AG09319 (cell line): ENCODE results near the gene CDC42BPA.
A peak's percentile ranks its signal among the peaks of the same experiment; 100 is the strongest.
"Not testable (repeated sequence)": the region's sequence is repeated elsewhere in the genome, so short reads cannot be mapped to it uniquely, and the experiment has no call there.

ENCODE experiments used
- DNase-seq: peaks from one replicate; pipeline ENCODE4 v3.0.0-alpha.2; 2010; ENCODE audit warnings: low read depth; ENCODE audit errors: extremely low read depth
- TF ChIP-seq, protein P1 (sequence below): IDR thresholded peaks from 2 replicates; pipeline ENCODE4 v1.5.1; 2011; ENCODE audit warnings: low read depth, mild to moderate bottlenecking, inconsistent platforms, low read length, moderate library complexity

CDC42BPA gene

DNA sequence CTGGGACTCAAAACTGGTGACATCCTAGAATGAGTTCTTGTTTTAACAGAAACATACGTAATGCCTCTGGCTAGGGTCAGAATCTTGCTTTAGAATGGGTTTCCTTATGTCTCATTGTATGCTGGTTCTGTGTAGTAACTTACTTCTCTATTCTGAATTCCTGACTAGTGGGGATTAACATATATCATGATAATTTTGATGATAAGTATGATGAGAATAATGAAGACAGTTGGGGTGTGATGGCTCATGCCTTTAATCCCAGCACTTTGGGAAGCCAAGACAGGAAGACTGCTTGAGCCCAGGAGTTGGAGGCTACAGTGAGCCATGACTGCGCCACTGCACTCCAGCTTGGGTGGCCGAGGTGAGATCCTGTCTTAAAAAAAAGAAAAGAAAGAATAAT lies 31.7 kb upstream of the CDC42BPA start:
- TF ChIP-seq, protein P1, sequence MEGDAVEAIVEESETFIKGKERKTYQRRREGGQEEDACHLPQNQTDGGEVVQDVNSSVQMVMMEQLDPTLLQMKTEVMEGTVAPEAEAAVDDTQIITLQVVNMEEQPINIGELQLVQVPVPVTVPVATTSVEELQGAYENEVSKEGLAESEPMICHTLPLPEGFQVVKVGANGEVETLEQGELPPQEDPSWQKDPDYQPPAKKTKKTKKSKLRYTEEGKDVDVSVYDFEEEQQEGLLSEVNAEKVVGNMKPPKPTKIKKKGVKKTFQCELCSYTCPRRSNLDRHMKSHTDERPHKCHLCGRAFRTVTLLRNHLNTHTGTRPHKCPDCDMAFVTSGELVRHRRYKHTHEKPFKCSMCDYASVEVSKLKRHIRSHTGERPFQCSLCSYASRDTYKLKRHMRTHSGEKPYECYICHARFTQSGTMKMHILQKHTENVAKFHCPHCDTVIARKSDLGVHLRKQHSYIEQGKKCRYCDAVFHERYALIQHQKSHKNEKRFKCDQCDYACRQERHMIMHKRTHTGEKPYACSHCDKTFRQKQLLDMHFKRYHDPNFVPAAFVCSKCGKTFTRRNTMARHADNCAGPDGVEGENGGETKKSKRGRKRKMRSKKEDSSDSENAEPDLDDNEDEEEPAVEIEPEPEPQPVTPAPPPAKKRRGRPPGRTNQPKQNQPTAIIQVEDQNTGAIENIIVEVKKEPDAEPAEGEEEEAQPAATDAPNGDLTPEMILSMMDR, result no peak
- no peak for DNase-seq

DNA sequence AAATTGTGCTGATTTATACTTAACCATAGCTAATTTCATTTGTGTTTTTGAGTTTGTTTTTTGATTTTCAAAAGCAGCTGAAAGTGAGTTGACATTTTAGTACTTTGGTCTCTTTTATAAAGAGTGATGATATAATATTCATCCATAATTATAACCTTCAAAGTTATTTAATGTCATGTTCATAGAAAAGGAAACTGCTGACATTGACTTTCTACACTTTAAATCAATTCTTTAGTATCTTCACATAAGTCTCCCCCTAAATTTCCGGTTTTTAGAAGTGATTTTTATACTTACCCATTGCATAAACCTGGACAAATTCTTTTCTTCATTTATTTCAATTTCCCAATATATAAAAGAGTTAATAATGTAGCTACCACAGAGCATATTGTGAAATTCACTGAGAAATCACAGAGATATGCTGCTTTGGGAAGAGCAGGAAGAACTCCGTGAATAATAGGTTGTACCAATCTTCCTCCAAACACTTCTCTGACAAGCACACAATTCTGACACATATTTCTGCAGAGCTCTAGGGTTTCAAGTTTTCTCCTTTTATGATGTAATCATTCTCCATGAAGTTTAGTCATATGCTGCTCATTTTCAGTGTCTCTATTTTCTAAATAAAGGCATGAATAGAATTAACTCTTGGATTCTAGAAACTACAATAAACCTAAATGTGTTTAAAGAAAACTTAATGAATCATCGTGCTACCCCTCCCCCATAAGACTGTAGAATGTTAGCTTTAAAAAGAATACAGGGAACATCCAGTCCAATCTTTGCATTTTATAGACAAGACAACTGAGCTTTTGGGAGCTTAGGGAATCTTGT lies 25.6 kb upstream of the CDC42BPA start:
- peak; percentile 68 for DNase-seq
- TF ChIP-seq, protein P1, result no peak

DNA sequence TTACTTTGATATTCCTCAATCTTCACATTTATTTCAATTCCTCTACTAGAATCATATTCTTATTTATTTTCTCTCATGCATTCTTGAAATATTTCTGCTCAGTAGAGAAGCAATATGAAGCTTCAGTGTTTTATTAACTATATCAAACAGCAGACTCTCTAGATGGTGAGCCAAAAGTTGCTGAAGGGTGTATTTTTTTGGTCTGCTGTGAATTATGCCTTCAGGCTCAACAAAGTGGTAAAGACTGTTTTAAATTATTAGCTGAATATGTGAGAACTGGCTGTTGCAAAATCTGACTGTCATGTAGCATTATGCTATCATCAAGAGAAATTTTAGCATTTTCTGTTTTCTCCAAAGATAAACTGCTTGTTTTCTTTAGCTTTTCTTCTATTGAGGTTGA lies 24.9 kb upstream of the CDC42BPA start:
- DNase-seq, result peak; percentile 30

DNA sequence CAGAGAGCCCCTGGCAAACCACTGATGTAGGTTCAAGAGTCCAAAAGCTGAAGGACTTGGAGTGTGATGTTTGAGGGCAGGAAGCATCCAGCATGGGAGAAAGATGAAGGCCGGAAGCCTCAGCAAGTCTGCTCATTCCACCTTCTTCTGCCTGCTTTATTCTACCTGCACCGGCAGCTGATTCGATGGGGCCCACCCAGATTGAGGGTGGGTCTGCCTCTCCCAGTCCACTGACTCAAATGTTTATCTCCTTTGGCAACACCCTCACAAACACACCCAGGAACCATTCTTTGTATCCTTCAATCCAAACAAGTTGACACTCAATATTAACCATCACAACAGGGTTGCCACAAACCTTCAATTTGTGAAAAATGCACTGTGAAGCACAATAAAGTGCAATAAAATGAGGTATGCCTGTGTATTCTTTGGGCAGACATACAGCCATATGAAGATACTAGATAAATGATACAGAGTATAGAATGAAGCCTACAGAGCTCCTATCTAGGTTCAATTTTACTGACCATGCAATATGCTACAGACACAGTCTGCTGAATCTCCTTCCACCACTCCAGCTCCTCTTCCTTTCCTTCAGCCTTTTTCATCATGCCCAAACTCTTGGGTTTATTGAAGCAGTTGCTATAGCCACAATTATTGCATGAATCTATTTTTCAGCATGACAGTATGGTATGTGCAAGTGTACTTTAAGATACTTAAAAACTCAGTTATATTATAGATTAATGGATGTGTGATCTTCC lies 24.0 kb upstream of the CDC42BPA start:
- TF ChIP-seq, protein P1, result no peak
- DNase-seq, result no peak

More for the DNA sequence above, 24.9 kb upstream of the CDC42BPA start:
- TF ChIP-seq, protein P1, result no peak

DNA sequence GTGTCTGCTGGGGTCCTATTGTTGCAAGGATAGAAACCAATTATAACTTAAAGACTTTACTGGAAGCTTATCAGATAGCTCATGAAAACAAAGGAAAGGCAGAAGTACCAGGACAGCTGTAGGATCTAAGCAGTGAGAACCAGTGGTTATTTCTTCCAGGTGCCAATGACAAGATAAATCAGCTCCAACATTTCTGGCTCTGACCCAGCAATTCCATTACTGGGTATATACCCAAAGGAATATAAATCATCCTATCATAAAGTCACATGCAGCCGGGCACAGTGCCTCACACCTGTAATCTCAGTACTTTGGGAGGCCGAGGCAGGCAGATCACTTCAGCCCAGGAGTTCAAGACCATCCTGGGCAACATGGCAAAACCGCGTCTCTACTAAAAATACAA lies 17.8 kb upstream of the CDC42BPA start:
- DNase-seq, result not testable (repeated sequence)

DNA sequence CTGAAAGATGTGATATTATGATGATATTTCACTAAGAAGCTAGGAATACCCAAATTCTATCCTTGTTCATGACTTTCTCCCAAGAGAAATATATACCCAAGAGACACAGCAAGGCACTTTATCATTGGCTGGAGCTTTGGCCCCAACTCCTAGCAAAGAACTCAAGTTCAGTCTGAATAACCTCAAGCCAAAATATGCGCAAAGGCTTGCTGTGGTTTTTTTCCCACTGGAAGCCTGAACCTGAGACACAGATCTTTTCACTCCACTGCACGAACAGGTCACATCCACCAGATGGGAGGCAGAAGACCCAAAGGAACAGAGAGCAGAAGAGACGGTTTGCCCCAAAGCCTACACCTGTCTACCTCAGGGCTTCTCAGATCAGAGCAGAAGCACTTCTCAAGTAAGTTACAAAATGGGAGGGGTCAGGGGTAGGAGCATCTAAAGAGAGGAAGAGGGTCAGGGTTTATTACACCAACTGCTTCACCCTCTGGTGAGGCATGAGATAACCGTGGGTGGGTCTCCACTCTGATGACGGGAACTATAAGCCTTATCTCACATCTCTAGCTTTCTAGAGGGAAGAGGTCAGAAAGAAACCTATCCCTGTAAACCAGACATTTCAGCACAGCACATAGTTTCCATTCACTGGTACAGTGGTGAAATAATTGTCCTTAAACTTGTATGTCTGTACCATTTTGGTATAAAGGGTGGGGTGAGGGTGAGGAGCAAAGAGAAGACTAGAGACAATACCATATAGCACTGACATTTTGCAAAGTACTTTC lies 17.1 kb upstream of the CDC42BPA start:
- TF ChIP-seq, protein P1, result no peak
- DNase-seq, result no peak

DNA sequence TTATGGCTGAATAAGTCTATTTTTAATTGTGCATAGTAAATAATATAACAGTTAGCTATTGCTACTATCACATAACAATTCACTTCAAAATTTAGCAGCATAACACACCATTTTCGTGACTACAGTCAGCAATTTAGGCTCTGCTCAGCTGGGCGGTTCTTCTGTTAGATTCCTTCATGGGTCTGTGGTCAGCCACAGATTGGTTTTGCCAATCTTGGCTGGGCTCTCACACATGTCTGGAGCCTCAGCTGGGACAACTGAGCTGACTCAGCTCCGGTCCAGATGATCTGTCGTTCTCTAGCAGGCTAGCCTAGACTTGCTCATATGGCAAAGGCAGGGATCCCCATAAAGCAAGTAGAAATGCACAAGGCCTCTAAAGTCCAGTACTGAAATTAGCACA lies 15.1 kb upstream of the CDC42BPA start:
- no peak for DNase-seq
- TF ChIP-seq, protein P1, result no peak
